Breast epithelium (tissue), 4 donors: ENCODE results near the gene AOAH. TPM values are rescaled to one million over a fixed set of nuclear protein-coding genes. Genes with fewer than 3 reads are reported as not detected.
A peak's percentile ranks its signal among the peaks of the same experiment; 100 is the strongest.

Source experiments
- DNase-seq, 2 donors: peaks; one replicate each; pipeline ENCODE4 v3.0.0-alpha.2; 2019; ENCODE audit warnings: low spot score in 2 of 2
- H3K27ac ChIP-seq, 2 donors: fragments of 200-600 bp; sonication (generic) in 1 of 2; one replicate each; pipeline ENCODE4 v1.5.1; 2016 to 2019; ENCODE audit warnings: mild to moderate bottlenecking in 1 of 2
- H3K27me3 ChIP-seq, 2 donors: fragments of 200-600 bp; sonication (generic) in 1 of 2; one replicate each; pipeline versions ENCODE4 v1.5.1 to v1.6.0; 2017 to 2019; ENCODE audit warnings: control low read depth in 1 of 2, mild to moderate bottlenecking in 1 of 2
- H3K36me3 ChIP-seq: fragments of 200-600 bp; one replicate; pipeline ENCODE4 v1.5.1; 2019
- H3K4me1 ChIP-seq, 2 donors: fragments of 200-600 bp; sonication (generic); one replicate each; pipeline ENCODE4 v1.5.1; 2016 to 2019; ENCODE audit warnings: control low read depth in 1 of 2
- H3K4me3 ChIP-seq, 3 donors: fragments of 200-600 bp; sonication (generic); 1 replicate in 2 of 3; 2 replicates in 1 of 3; pipeline ENCODE4 v1.5.1; 2016 to 2019; ENCODE audit warnings: mild to moderate bottlenecking in 3 of 3, moderate library complexity in 2 of 3
- H3K9me3 ChIP-seq, 2 donors: fragments of 200-600 bp; sonication (generic) in 1 of 2; one replicate each; pipeline ENCODE4 v1.5.1; 2016 to 2019; ENCODE audit warnings: control low read depth in 1 of 2
- CTCF ChIP-seq, 3 donors: fragments of 450-650 bp; IDR thresholded peaks; one replicate each; pipeline ENCODE4 v1.5.1; 2016 to 2017; ENCODE audit warnings: antibody characterized with exemption in 3 of 3, mild to moderate bottlenecking in 3 of 3, moderate library complexity in 3 of 3
- POLR2A ChIP-seq: fragments of 450-650 bp; IDR thresholded peaks from one replicate; pipeline ENCODE4 v1.6.1; 2016; ENCODE audit warnings: antibody characterized with exemption, mild to moderate bottlenecking, moderate library complexity
- POLR2AphosphoS5 ChIP-seq, 3 donors: sonication (generic); formaldehyde crosslinking; IDR thresholded peaks; one replicate each; pipeline ENCODE4 v1.6.1; 2017; ENCODE audit warnings: antibody characterized with exemption in 3 of 3
- intact Hi-C: fragments of 100-400 bp; cut with DNase I; formaldehyde crosslinking; loops from one replicate; pipeline ENCODE4 v1.15.1; 2023; ENCODE audit warnings: low total_unique reads
- total RNA-seq, 3 donors: library from RNA; depleted of rRNA; stranded (reverse); fragments of >200 nt; gene quantifications; one replicate each; pipeline ENCODE4 v1.1.0, GENCODE V29; 2016

The AOAH gene
- total RNA-seq, 3 donors from 2014 or later: 4.6 to 13.3 (median 10.8) TPM

- H3K4me3 ChIP-seq: no peak overlapping the region
- TF ChIP-seq POLR2A: no peak
- TF ChIP-seq CTCF (IDR thresholded peaks at IDR 0.05): no peak
- no peak for TF ChIP-seq POLR2AphosphoS5 (IDR thresholded peaks at IDR 0.05)
Measured at GRCh38 chr7:36746347-36746746, 22.1 kb upstream of the AOAH start.

DNA sequence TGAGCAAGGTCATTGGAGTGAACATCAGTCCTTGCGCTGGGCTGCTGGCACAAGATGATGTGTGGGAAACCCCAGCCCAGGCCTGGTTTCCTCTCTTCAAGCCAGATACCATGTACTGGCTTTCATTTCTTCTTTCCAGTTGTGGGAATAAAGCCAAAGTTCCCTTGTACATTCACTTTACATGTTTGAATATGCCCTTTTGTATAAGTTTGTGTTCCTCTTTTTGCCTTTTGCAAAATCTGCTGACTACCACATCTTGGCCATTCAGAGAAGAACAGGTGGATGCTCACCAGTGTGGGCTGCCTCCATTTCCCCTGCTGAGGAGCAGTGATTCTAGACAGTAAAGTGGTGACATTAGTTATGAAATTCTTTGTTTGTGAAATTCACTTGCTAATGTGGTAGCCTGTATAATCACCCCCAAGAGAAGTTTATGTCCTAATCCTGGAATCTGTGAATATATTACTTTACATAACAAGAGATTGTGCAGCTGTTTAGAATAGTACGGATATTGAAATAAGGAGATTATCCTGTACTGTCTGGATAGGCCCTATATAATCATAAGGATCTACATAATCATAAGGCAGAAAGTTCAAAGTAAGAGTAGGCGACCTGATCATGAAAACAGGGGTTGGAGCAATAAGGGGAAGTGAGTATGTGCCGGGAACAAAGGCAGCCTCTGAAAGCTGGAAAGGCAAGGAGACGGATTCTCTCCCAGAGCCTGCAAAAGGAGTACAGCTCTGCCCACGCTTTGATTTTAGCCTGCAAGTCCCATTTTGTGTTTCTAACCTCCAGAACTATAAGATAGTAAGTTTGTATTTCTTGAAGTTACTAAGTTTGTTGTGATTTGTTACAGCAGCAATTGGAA lies 18.8 kb upstream of the AOAH start:
- no peak overlapping the region for H3K27ac ChIP-seq
- no peaks in the 10 kb centered on the region for H3K36me3 ChIP-seq
- intact Hi-C loops: no loop called here
- DNase-seq: no peak
- H3K27me3 ChIP-seq: no peaks in the 10 kb centered on the region
- H3K4me3 ChIP-seq: no peak overlapping the region
- TF ChIP-seq POLR2AphosphoS5 (IDR thresholded peaks at IDR 0.05) (no peak), POLR2A (no peak), CTCF (IDR thresholded peaks at IDR 0.05) (no peak)
- no peaks in the 10 kb centered on the region for H3K4me1 ChIP-seq
- peaks cover 0 to 6% of the 10 kb centered on the region in 2 donors for H3K9me3 ChIP-seq

More at GRCh38 chr7:36746347-36746746, 22.1 kb upstream of the AOAH start:
- no peak for DNase-seq
- Histone ChIP-seq H3K27ac (no peak overlapping the region), H3K9me3 (peaks cover 0 to 6% of the 10 kb centered on the region in 2 donors), H3K27me3 (no peaks in the 10 kb centered on the region), H3K36me3 (no peaks in the 10 kb centered on the region), H3K4me1 (no peaks in the 10 kb centered on the region)
- intact Hi-C loops: no loop called here

DNA sequence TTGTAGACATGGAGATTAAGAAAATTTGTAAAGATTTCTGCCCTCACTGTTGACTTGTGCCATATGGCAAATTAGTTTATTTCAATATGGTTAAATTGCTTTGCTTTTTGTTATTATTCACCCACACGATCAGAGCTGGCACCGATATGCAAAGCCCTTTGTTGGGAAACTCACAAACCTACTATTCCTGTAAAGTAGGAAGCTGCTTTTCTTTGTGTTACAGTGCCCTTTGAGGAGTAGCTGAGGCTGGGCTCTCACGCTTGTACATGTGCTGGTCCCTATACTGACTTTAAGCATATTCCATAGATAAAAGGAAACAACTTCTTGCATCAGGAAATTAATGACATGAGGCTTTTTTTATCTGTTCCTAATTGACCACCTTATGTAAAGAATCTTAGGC lies 17.6 kb upstream of the AOAH start:
- Histone ChIP-seq H3K36me3 (no peaks in the 10 kb centered on the region), H3K4me3 (no peak overlapping the region), H3K9me3 (peaks cover 0 to 6% of the 10 kb centered on the region in 2 donors), H3K27ac (no peak overlapping the region), H3K27me3 (no peaks in the 10 kb centered on the region), H3K4me1 (no peaks in the 10 kb centered on the region)
- TF ChIP-seq POLR2AphosphoS5 (IDR thresholded peaks at IDR 0.05): no peak
- no peak for TF ChIP-seq POLR2A
- TF ChIP-seq CTCF (IDR thresholded peaks at IDR 0.05): no peak
- intact Hi-C loops: no loop called here
- DNase-seq: no peak

DNA sequence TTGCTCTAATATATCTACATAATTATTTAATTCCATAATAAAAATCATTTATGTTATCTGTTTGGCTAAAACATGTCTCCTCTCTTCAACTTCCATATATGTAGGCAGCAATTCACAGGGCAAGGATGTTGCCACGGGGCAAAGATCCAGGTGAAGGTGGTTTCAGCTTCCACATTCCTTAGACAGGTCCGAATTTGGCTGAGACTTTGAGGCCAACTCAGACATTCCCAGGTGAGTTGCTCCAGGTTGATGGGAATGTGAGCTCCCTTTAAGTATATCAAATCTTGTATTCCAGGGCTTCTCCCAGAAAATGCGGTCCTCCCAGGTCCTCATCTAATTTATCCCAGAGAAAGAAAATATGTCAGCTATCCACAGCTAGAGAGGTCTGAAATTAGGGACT lies 15.1 kb upstream of the AOAH start:
- Histone ChIP-seq H3K27ac (peak overlapping the region; percentile 52 to 80), H3K4me3 (no peak overlapping the region), H3K4me1 (no peaks in the 10 kb centered on the region), H3K36me3 (no peaks in the 10 kb centered on the region), H3K9me3 (peaks cover 0 to 6% of the 10 kb centered on the region in 2 donors), H3K27me3 (no peaks in the 10 kb centered on the region)
- no peak for TF ChIP-seq POLR2A
- no peak for TF ChIP-seq POLR2AphosphoS5 (IDR thresholded peaks at IDR 0.05)
- no peak for TF ChIP-seq CTCF (IDR thresholded peaks at IDR 0.05)
- DNase-seq: peak in 1 of 2 donors; percentile 81
- intact Hi-C loops: no loop called here

- intact Hi-C loops: no loop called here
- Histone ChIP-seq H3K27ac (peak overlapping the region in 1 of 2 donors; percentile 12), H3K4me1 (no peaks in the 10 kb centered on the region), H3K36me3 (no peaks in the 10 kb centered on the region), H3K9me3 (peaks cover 0 to 1% of the 10 kb centered on the region in 2 donors), H3K27me3 (no peaks in the 10 kb centered on the region), H3K4me3 (no peak overlapping the region)
- TF ChIP-seq POLR2A (no peak), POLR2AphosphoS5 (IDR thresholded peaks at IDR 0.05) (no peak), CTCF (IDR thresholded peaks at IDR 0.05) (no peak)
- no peak for DNase-seq
Measured at GRCh38 chr7:36736899-36737211, 12.6 kb upstream of the AOAH start.
